ENCODE data around the gene PCDH15. TPM values are rescaled to one million over a fixed set of nuclear protein-coding genes. Genes with fewer than 3 reads are reported as not detected.

The PCDH15 gene
- total and polyA plus RNA-seq, 2 of the 4 experiments (the other 2 are of a cell fraction) = not detected

DNA sequence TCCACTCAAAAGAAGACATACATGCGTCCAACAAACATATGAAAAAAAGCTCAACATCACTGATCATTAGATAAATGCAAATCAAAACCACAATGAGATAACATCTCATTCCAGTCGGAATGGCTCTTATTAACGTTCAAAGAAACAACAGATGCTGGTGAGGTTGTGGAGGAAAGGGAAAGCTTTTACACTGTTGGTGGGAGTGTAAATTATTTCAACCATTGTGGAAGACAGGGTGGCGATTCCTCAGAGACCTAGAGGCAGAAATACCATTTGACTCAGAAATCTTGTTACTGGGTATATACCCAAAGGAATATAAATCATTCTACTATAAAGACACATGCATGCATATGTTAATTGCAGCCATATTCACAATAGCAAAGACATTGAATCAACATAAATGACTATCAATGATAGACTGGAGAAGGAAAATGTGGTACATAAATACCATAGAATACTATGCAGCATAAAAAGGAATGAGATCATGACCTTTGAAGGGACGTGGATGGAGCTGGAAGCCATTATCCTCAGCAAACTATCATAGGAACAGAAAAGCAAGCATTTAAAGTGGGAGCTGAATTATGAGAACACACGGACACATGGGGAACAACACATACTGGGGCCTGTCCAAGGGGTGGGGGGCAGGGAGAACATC lies 28.4 kb downstream of the PCDH15 start:
- H4K20me1 ChIP-seq (ENCODE audit: insufficient read depth, low read length) = no peaks in the 10 kb centered on the region
- BruUV-seq (replicated peaks) = no TSS peak
- no peak overlapping the region for H2BK20ac ChIP-seq (ENCODE audit: low read depth, low read length)
- no peak overlapping the region for H4K8ac ChIP-seq (ENCODE audit: low read depth in 2 of 2, low read length in 2 of 2)
- no peaks in the 10 kb centered on the region for H3K9me3 ChIP-seq (ENCODE audit: control insufficient read depth, insufficient read depth, low read length)
- no peak overlapping the region for H3K4ac ChIP-seq (ENCODE audit: low read depth, low read length)
- H3K56ac ChIP-seq (ENCODE audit: extremely low read depth, insufficient read depth, low read length) = no peak overlapping the region
- no peaks in the 10 kb centered on the region for H3K9me1 ChIP-seq (ENCODE audit: insufficient read depth, low read length)
- no peak overlapping the region for H2BK5ac ChIP-seq (ENCODE audit: low read depth, low read length, poor library complexity, severe bottlenecking)
- no peak overlapping the region for H2AK5ac ChIP-seq (ENCODE audit: low read depth, low read length)
- no peaks in the 10 kb centered on the region for H3K27me3 ChIP-seq (ENCODE audit: control insufficient read depth, insufficient read depth, low read length)
- H2AK9ac ChIP-seq (replicated peaks; ENCODE audit: low read depth, low read length, poor library complexity) = no peak overlapping the region
- POLR2A ChIA-PET (ENCODE audit: unreplicated experiment) = no interaction called here
- no peak overlapping the region for H3K18ac ChIP-seq (ENCODE audit: low read depth, low read length)
- H2AFZ ChIP-seq (replicated peaks; ENCODE audit: low read length, poor library complexity) = no peak overlapping the region
- intact Hi-C loops (cut with micrococcal nuclease) (no loop called here), in situ Hi-C loops (cut with MboI; ENCODE audit: low sequenced_read_pairs) (no loop called here), dilution Hi-C loops (cut with HindIII; ENCODE audit: low sequenced_read_pairs, unreplicated experiment) (no loop called here)
- H4K91ac ChIP-seq (ENCODE audit: insufficient read depth, low read depth, low read length) = no peak overlapping the region
- no peak overlapping the region for H2BK120ac ChIP-seq (ENCODE audit: low read depth, low read length)
- ATAC-seq (ENCODE audit: low read depth) = no peak
- TF ChIP-seq RAD21 (IDR thresholded peaks at IDR 0.05; ENCODE audit: low read length) (no peak), RFX5 (IDR thresholded peaks at IDR 0.05; ENCODE audit: low read depth, low read length) (no peak), MXI1 (IDR thresholded peaks at IDR 0.05; ENCODE audit: borderline replicate concordance, low read depth, low read length) (no peak), NFE2L2 (IDR thresholded peaks at IDR 0.05; ENCODE audit: low read depth, low read length) (no peak), RCOR1 (IDR thresholded peaks at IDR 0.05; ENCODE audit: insufficient replicate concordance, low read length) (no peak), SMC3 (IDR thresholded peaks at IDR 0.05; ENCODE audit: low read depth, low read length) (no peak), CHD1 (IDR thresholded peaks at IDR 0.05; ENCODE audit: low read depth, low read length) (no peak), BHLHE40 (IDR thresholded peaks at IDR 0.05; ENCODE audit: low read depth, low read length) (no peak), MAZ (IDR thresholded peaks at IDR 0.05; ENCODE audit: borderline replicate concordance, low read depth, low read length) (no peak), MAFK (IDR thresholded peaks at IDR 0.05; ENCODE audit: low read depth, low read length) (no peak), FOS (IDR thresholded peaks at IDR 0.05; ENCODE audit: low read depth, low read length) (no peak)
- TF ChIP-seq, protein P1, sequence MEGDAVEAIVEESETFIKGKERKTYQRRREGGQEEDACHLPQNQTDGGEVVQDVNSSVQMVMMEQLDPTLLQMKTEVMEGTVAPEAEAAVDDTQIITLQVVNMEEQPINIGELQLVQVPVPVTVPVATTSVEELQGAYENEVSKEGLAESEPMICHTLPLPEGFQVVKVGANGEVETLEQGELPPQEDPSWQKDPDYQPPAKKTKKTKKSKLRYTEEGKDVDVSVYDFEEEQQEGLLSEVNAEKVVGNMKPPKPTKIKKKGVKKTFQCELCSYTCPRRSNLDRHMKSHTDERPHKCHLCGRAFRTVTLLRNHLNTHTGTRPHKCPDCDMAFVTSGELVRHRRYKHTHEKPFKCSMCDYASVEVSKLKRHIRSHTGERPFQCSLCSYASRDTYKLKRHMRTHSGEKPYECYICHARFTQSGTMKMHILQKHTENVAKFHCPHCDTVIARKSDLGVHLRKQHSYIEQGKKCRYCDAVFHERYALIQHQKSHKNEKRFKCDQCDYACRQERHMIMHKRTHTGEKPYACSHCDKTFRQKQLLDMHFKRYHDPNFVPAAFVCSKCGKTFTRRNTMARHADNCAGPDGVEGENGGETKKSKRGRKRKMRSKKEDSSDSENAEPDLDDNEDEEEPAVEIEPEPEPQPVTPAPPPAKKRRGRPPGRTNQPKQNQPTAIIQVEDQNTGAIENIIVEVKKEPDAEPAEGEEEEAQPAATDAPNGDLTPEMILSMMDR (conservative IDR thresholded peaks at IDR 0.05; ENCODE audit: low read depth, low read length) = no peak
- TF ChIP-seq, protein P2, sequence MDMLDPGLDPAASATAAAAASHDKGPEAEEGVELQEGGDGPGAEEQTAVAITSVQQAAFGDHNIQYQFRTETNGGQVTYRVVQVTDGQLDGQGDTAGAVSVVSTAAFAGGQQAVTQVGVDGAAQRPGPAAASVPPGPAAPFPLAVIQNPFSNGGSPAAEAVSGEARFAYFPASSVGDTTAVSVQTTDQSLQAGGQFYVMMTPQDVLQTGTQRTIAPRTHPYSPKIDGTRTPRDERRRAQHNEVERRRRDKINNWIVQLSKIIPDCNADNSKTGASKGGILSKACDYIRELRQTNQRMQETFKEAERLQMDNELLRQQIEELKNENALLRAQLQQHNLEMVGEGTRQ (IDR thresholded peaks at IDR 0.05; ENCODE audit: low read depth, low read length) = no peak
- TF ChIP-seq, protein P3, sequence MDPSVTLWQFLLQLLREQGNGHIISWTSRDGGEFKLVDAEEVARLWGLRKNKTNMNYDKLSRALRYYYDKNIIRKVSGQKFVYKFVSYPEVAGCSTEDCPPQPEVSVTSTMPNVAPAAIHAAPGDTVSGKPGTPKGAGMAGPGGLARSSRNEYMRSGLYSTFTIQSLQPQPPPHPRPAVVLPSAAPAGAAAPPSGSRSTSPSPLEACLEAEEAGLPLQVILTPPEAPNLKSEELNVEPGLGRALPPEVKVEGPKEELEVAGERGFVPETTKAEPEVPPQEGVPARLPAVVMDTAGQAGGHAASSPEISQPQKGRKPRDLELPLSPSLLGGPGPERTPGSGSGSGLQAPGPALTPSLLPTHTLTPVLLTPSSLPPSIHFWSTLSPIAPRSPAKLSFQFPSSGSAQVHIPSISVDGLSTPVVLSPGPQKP (IDR thresholded peaks at IDR 0.05; ENCODE audit: borderline replicate concordance, low read depth, low read length) = no peak
- H3K14ac ChIP-seq (replicated peaks; ENCODE audit: low read depth, low read length) = no peak overlapping the region
- no peak overlapping the region for H4K5ac ChIP-seq (ENCODE audit: low read depth, low read length)
- DNase-seq = no peak
- H2BK15ac ChIP-seq (ENCODE audit: low read depth, low read length) = no peak overlapping the region
- H3K23ac ChIP-seq (ENCODE audit: low read depth, low read length) = no peak overlapping the region
- H3K9ac ChIP-seq (ENCODE audit: low read depth, low read length) = no peak overlapping the region
- no peaks in the 10 kb centered on the region for H3K4me1 ChIP-seq (ENCODE audit: control insufficient read depth, insufficient read depth, low read length)
- no peak overlapping the region for H3K4me2 ChIP-seq (ENCODE audit: low read depth, low read length)
- no peaks in the 10 kb centered on the region for H3K36me3 ChIP-seq (ENCODE audit: control insufficient read depth, insufficient read depth, low read length)
- no peak overlapping the region for H3K27ac ChIP-seq (ENCODE audit: insufficient read depth, low read length)
- no peak overlapping the region for H3K4me3 ChIP-seq (ENCODE audit: insufficient read depth, low read depth, low read length)
- no CpG with 5 or more reads among the region's 6 CpGs for WGBS, 2 experiments (ENCODE audit: extremely low coverage in 2 of 2, insufficient read length in 1 of 2)
- no peaks in the 10 kb centered on the region for H3K79me1 ChIP-seq (ENCODE audit: low read depth in 1 of 2, low read length in 2 of 2)
- CTCF ChIA-PET = no interaction called here

Measured in IMR-90 (cell line).